Stimulated activated CD8-positive, alpha-beta memory T cell treated with anti-CD3 and anti-CD28 coated beads, Interleukin-7, amount 100 ng/mL, for 24 hours (primary cell): ENCODE data around the gene MEMO1.
"Not testable (repeated sequence)": the region's sequence is repeated elsewhere in the genome, so short reads cannot be mapped to it uniquely, and the experiment has no call there.

ENCODE experiments used
- DNase-seq: peaks from one replicate; pipeline ENCODE4 v3.0.0-alpha.2; 2020; ENCODE audit warnings: low read depth

Gene MEMO1

DNA sequence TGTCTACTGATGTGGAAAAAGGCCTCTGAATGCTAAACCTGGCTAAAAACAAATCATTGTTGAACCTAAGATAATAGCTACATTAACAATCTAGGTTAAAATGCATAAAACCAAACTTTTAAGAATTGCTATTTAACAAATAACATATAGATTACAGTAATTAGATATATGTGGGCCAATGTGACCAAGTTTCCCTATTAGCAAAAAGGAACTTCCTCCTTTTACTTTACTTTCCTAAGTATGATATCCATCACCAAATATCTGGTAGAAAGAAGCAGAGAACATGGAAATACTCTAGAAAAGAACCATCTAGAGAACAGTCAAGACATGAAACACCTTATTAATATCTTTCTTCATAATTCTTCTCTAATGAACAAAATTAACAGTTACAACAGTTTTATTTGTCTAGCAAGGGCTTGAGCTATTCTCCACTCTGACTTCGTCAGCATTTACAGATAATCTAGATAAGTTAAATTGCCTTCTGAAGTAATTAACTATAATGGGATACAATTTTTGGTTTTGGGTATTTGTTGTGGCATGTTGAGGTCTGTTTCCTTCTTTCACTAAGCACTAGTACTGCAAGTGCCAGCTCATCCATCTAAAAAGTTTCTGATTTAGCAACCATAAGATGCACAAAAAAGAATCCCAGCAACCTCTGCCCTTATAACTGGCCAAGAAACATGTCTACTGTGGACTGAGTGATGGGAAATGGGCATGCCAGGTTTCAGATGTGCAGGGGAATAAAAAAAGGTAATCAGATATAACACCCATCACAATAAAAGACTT is 53.3 kb downstream of the MEMO1 start:
- DNase-seq: no peak

DNA sequence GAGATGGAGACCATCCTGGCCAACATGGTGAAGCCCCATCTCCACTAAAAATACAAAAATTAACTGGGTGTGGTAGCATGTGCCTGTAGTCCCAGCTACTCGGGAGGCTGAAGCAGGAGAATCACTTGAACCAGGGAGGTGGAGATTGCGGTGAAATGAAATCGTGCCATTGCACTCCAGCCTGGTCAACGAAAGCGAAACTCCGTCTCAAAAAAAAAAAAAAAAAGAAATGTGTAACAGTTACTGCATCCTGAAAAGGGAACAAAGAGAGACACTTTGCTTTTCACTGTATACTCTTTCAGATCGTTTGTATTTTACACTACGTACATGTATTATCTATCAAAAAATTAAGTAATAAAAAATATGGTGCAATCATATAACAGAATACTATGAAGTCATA is 53.9 kb downstream of the MEMO1 start:
- not testable (repeated sequence) for DNase-seq

DNA sequence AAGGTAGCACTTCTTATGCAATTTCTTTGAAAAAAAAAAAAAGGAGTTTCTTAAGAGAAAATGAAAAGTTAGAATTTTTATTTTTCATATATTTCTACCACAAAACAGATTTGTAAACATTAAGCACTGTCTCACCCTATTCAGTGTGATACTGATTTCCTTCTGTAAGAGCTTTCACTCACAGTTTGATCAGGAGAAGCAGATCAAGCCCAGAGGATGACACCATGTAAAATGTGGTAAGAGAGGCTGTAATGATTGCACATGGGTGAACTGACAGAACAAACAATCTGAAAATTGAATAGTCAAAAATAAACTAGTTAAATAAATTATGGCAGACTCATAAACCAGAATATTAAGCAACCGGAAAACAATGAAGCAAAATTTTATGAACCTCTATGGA is 54.5 kb downstream of the MEMO1 start:
- DNase-seq: no peak

DNA sequence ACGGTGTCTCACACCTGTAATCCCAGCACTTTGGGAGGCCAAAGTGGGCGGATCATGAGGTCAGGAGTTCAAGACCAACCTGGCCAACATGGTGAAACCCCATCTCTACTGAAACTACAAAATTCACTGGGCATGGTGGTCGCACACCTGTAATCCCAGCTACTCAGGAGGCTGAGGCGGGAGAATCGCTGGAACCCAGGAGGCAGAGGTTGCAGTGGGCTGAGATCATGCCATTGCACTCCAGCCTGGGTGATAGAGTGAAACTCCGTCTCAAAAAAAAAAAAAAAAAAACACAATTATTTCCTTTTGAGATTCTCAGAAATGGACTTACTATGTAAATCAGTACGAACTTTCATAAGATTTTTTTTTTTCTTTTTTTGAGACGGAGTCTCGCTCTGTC is 57.7 kb downstream of the MEMO1 start:
- not testable (repeated sequence) for DNase-seq

DNA sequence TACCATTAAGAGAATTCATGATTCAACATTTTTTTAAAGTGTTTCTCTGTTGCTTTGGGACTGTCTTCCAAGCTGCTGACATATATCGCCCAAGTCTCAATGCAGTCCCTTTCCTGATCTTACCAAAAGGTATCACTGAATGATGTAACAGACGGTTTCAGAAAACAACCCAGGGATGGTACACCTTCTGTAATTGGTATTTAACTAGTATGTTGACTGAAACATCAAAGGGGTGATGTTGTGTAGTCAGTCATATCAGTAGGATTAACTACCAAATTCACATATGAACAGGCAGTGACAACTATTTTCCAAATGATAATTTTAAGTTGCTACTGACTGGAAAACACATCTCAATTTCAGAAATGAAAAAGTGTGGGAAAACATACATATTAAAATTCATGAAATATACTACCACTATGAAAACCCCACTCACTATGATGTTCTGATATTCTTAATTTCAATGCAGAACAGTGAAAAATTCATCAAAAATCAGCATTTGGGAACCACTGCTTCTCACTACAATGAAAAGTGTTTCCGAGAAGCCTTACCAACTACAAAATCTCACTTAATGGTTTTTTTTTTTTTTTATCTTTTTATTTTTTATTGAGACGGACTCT is 59.8 kb downstream of the MEMO1 start:
- no peak for DNase-seq

DNA sequence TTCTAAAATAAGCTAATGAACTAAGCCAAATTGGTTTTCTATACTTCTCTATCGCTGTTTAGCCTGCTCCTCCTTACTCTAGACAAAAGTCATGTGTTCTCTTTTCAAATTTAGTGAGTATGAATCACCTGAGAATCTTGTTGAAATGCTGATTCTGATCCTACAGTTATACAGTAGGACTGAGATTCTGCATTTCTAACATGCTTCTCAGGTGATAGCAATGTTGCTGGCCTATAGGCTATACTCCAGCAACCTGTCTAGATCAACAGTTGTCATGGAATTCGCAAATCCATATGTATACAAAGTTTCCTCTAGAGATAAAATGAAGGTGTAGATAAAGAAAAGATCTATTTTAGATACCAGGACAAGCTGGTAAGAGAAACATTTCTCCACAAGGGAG is 62.9 kb downstream of the MEMO1 start:
- DNase-seq: no peak

DNA sequence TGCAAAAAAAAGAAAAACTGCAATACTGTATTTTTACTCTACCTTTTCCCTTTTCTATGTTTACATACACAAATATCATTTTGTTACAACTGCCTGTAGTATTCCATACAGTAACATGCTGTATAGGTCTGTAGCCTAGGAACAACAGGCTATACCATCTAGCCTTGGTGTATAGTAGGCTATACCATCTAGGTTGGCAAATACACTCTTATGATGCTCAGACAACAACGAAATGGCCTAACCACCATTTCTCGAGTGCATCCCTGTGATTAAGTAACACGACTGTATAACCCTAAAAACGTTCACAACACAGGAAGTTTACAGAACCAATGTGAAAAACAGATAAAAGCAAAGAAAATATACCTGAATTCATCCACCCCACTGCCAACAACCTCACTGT is 64.0 kb downstream of the MEMO1 start:
- DNase-seq: no peak

DNA sequence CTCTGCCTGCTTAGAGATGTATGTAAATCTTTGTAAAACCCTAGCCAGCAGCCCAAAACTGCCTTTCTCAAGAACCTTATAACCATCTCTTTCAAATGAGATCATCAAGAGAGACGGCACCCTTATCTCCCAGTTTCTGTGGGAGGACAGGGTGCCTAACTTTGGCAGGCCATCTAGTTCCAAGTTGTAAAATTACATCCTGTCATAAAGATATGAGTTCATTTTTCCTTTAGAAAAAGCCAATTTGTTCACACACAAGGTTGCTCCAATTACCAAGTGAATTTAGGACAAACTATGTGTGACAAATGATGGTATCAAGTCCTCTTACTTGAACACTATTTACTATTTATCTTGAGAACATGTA is 65.3 kb downstream of the MEMO1 start:
- DNase-seq: no peak

DNA sequence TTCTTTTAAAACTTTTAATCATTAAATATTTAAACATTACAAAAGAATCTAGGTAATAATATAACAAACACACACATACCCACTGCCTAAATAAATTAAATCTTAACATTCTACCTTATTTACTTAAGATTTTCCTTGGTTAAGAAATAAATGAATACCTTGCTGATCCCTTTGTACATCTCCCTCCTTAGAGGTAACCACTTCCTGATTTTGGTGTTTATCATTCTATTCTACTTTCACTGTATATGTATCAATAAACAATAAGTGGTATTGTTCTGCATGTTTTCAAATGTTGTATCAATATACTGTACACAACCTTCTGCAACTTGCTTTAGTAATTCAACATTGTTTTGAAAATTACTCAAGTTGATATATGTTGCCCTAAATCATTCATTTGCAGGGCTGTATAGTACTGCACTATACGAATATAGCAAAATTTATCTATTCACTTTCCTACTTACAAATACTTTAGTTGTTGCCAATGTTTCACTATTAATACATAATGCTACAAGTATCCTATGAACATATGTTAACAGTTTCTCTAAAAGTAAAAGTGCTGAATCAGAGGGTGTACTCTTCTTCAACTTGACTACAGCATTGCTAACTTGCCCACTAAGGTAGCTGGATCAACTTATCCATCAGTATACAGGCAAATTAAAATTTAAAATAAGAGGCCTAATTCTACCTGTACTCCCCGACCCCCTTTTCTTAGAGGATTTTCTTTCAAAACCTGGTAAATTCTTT is 65.8 kb downstream of the MEMO1 start:
- DNase-seq: no peak

DNA sequence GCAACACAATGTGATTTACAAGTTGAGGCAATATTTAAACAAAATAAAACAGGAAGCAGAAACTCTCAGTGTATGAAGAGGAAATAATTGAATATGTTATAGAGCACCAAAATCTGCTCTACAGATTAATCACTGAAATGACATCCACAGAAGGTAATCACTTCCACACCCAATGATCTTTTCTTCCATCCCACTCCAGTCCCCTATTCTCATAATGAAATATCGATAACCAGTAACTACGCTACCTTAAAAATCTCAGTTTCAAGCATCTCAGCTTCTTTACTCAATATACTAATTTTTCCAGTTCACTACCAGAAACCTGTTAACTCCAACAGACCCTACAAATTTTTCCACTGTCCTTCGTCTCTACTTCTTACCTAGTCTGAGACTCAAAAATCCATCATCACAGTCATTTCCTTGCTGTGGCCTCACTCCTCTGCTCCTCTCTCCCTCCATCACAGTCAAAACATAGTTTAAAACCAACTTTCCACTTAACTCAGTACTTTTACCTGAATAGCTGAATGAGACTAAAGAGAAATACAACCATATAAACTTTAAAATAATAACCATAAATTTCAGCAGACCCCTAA is 67.1 kb downstream of the MEMO1 start:
- no peak for DNase-seq

DNA sequence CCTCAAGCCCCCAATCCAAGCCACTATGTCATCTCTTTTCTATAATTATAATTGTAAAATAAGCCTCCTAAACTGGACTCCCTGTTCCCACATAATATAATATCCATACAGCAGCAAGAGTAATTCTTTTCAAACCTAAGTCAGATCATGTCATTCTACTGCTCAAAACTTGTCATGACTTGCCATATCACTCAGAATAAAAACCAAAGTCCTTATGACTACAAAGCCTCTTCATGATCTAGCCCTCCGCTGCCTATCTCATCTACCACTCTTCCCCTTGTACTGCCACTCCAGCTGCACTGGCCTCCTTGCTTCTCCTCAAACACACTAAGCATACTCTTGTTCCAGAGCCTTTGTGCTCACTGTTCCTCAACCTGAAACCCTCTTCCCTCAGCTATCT is 69.9 kb downstream of the MEMO1 start:
- DNase-seq: no peak

DNA sequence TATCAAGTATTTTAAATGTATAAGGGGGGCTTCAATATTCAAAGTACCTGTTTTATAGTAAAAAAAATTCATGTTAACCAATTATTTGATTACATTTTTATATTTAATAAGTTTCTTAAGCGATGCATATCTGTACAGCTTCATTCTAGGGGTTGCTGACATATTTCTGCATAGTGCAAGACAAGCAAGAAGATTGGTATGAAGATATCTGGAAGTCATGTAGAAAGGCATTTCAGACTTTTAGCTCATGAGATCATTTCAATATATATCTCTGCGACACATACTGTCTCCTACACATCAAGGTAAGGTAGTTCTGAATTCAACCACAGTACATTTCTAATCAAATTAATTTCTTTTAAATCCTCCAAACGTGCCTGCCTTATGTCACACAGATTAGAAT is 73.1 kb downstream of the MEMO1 start:
- DNase-seq: no peak

DNA sequence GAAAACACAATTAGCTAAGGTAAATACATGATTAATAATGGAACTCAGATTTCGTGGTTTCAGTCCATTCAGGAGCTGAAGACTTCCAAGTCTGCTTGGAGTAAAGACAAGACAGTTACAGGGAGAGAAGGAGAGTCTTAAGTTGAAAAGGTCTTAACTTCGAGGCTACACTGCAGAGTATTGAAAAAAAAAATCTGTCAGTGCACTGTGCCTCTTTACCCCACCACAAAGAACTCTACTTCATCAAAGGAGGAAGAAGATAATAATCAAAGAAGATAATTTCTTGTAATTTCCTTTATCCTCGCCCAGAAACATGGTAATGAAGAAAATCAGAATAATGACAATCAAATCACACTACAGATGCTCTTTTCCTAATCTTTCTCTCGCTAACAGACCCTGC is 75.4 kb downstream of the MEMO1 start:
- no peak for DNase-seq

DNA sequence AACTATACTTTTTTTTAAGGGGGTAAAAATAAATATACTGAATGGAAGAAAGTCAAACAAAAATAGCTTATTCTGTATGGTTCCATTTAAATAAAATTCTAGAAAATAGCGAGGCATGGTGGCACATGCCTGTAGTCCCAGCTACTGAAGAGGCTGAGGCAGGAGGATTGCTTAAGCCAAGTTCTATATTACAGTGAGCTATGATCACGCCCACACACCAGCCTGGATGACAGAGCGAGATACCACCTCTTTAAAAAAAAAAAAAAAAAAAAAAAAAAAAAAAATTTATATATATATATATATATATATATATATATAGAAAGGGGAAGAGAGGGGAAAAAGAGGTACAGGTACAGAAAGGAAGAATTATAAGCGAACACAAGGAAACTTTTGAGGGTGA is 77.7 kb downstream of the MEMO1 start:
- DNase-seq: no peak

DNA sequence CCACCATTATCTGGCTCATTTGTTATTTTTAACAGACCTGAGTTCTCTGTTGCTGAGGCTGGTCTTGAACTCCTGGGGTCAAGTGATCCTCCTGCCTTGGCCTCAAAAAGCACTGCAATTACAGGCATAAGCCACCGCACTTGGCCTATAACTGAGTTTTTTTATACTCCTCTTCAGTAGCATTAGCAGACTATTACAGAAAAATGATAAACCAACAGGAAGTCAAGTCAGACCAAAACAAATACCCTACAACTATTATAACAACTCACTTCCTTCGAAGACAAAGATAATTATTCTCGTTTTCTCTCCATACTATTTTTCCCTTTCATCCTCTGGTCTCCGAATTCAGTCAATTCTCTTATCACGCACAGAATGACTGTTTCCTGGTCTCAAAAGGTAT is 78.2 kb downstream of the MEMO1 start:
- no peak for DNase-seq

DNA sequence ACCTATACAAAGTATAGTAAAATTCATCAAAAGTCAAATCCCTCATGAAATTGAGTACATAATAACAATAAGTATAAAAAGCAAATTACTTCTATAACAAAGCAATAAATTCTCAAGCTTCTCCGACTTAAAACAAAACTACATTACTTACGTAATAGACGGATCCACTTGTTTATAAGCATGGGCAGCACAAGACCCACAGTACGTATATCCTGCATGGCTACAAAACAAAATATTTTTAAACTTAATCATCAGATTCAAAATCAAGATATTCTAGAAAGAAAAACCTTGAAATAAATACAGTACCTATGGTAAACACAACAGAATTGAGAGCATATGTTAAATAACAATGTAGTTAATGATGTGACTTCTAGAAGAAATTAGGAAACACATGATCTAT is 78.9 kb downstream of the MEMO1 start:
- DNase-seq: no peak

DNA sequence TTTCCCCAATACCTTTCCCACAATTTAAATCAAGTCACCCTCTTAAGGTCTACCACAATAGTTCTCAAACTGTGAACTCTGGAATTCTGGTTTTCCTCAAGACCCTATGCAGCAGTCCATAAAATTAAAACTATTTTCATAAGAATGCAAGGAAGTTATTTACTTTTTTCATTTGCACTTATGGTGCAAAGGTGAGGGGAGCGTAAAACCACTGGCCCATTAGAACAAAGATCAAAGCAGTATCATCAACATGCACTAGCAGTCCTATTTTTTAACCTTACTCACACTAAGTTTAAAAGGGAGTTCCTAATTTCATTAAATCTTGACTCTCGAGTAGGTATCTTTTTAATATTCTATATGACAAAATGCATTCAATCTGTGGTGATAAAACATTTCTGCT is 85.3 kb downstream of the MEMO1 start:
- no peak for DNase-seq

DNA sequence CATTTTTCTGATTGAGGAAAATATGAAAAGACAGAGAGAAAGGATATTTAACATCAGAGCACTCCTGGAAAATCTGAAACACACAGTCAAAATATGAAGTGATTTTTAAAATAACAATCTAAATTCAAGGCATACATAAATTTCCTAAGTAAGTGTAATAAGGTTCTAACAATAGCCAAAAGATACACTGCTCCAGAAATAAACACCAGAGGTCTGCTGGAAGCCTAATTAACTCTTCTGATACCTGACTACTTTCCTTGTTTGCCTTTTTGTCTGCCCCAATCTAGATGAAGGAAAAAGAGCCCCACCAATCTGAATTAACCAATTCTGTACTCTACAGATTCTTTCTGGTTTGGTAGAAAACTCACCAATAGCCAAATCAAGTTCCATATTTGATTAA is 87.1 kb downstream of the MEMO1 start:
- DNase-seq: no peak

DNA sequence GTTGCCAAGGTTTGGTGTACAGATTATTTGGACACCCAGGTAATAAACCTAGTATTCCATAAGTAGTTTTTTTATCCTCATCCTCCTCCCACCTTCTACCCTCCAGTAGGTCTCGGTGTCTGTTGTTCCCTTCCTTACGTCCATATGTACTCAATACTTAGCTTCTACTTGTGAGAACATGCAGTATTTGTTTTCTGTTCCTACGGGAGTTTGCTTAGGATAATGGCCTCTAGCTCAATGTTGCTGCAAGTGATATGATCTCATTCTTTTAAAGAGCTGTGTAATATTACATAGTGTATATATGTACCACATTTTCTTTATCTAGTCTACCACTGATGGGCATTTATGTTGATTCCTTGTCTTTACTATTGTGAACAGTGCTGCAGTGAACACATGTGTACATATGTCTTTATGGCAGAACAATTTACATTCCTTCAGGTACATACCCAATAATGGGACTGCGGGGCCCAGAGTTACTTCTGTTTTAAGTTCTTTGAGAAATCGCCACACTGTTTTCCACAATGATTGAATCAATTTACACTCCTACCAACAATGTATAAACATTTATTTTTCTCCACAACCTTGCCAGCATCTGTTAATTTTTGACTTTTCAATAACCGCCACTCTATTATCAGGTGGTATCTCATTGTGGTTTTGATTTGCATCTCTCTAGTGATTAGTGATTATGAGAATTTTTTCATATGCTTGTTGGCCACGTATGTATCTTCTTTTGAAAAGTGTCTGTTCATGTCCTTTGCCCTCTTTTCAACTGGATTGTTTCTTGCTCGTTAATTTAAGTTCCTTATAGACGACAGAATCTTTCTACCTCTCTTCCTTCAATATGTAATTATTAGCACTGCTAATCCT is 88.0 kb downstream of the MEMO1 start:
- DNase-seq: no peak

DNA sequence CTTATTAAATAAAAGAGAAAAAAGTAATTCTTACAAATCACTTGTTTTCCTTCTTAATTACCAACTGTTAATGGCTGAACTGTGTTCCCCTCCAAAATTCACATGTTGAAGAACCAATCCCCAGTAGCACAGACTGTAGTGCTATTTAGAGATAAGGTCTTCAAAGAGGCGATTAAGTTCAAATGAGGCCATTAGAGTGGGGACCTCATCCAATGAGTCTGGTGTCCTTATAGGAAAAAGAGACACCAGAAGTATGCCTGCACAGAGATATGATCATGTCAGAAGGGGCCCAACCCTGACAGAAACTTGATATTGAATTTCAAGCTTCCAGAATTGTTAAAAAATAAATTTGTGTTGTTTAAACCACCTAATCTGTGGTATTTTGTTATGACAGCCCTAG is 89.8 kb downstream of the MEMO1 start:
- DNase-seq: no peak

DNA sequence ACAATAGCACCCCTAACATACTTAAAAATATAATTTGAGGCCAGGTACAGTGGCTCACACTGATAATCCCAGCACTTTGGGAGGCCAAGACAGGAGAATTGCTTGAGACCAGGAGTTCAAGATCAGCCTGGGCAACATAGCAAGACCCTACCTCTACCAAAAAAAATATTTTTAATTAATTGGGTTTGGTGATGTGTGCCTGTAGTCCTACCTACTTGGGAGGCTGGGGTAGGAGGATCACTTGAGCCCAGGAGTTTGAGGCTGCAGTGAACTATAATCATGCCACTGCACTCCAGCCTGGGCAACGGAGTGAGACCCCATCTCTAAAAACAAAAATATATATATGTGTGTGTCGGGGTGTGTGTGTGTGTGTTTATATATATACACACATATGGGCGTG is 91.3 kb downstream of the MEMO1 start:
- no peak for DNase-seq

DNA sequence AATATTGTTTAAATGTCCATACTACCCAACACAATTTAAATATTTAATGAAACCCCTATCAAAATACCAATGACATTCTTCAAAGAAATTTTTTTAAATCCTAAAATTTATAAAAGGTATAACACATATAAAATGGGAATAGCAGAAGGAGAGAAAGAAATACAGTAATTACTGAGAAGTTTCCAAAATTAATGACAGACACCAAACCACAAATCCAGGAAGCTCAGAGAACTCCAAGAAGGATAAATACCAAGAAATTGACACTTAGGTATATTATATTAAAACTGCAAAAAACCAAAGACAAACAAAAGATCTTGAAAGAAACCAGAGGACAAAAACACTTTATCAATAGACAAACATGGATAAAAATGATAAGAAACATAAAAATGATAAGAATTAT is 101.1 kb downstream of the MEMO1 start:
- no peak for DNase-seq
